Thoracic aorta (tissue), 2 donors: Measurements from ENCODE around the gene ARAP2. TPM values are rescaled to one million over a fixed set of nuclear protein-coding genes. Genes with fewer than 3 reads are reported as not detected.

Experiments used
- ATAC-seq: fragments of 150-250 bp; one replicate; pipeline ENCODE4 v1.8.0; 2017; ENCODE audit warnings: low read depth; ENCODE audit not compliant: insufficient number of reproducible peaks, low FRiP score
- DNase-seq: peaks from one replicate; pipeline ENCODE4 v3.0.0-alpha.2; 2020; ENCODE audit warnings: low spot score
- H3K27ac ChIP-seq, 2 donors: fragments of 200-600 bp; sonication (generic); 1 replicate in 1 of 2; 2 replicates in 1 of 2; pipeline ENCODE4 v1.5.1; 2016; ENCODE audit warnings: mild to moderate bottlenecking in 2 of 2, moderate library complexity in 2 of 2
- H3K27me3 ChIP-seq: fragments of 200-600 bp; sonication (generic); replicated peaks from 2 replicates; pipeline ENCODE4 v1.6.0; 2016; ENCODE audit warnings: mild to moderate bottlenecking; ENCODE audit not compliant: insufficient read depth
- H3K36me3 ChIP-seq: fragments of 200-600 bp; sonication (generic); one replicate; pipeline ENCODE4 v1.5.1; 2016
- H3K4me1 ChIP-seq, 2 donors: fragments of 200-600 bp; sonication (generic); 1 replicate in 1 of 2; 2 replicates in 1 of 2; pipeline versions ENCODE4 v1.5.1 to v1.6.0; 2016; ENCODE audit warnings: low read depth in 2 of 2, mild to moderate bottlenecking in 1 of 2; ENCODE audit not compliant: control insufficient read depth in 1 of 2
- H3K4me3 ChIP-seq: fragments of 200-600 bp; sonication (generic); 2 replicates; pipeline ENCODE4 v1.5.1; 2016; ENCODE audit warnings: mild to moderate bottlenecking
- H3K9me3 ChIP-seq: fragments of 200-600 bp; sonication (generic); 2 replicates; pipeline ENCODE4 v1.5.1; 2016
- total RNA-seq, 2 donors: library from RNA; depleted of rRNA; stranded (reverse); fragments of >200 nt; gene quantifications; one replicate each; pipeline versions ENCODE4 v1.1.0 to v1.2.3, GENCODE V29; 2016
- TF ChIP-seq, protein P1 (sequence below): fragments of 200-600 bp; sonication (generic); IDR thresholded peaks from one replicate; pipeline ENCODE4 v1.5.1; 2019; ENCODE audit warnings: antibody characterized with exemption

ARAP2 gene
- total RNA-seq, 2 donors from 2014 or later = 8.3 to 25.3 TPM

- ATAC-seq (no peak), DNase-seq (no peak)
- no peaks in the 10 kb centered on the region for H3K4me1 ChIP-seq
- TF ChIP-seq, protein P1, sequence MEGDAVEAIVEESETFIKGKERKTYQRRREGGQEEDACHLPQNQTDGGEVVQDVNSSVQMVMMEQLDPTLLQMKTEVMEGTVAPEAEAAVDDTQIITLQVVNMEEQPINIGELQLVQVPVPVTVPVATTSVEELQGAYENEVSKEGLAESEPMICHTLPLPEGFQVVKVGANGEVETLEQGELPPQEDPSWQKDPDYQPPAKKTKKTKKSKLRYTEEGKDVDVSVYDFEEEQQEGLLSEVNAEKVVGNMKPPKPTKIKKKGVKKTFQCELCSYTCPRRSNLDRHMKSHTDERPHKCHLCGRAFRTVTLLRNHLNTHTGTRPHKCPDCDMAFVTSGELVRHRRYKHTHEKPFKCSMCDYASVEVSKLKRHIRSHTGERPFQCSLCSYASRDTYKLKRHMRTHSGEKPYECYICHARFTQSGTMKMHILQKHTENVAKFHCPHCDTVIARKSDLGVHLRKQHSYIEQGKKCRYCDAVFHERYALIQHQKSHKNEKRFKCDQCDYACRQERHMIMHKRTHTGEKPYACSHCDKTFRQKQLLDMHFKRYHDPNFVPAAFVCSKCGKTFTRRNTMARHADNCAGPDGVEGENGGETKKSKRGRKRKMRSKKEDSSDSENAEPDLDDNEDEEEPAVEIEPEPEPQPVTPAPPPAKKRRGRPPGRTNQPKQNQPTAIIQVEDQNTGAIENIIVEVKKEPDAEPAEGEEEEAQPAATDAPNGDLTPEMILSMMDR = no peak
- no peaks in the 10 kb centered on the region for H3K36me3 ChIP-seq
- H3K27ac ChIP-seq = no peak overlapping the region
- H3K9me3 ChIP-seq = no peaks in the 10 kb centered on the region
- H3K4me3 ChIP-seq = no peak overlapping the region
- no peaks in the 10 kb centered on the region for H3K27me3 ChIP-seq
Observed at GRCh38 chr4:36027203-36027602, 217.1 kb downstream of the ARAP2 start.

- Histone ChIP-seq H3K4me1 (no peaks in the 10 kb centered on the region), H3K27me3 (no peaks in the 10 kb centered on the region), H3K9me3 (no peaks in the 10 kb centered on the region), H3K36me3 (no peaks in the 10 kb centered on the region), H3K4me3 (no peak overlapping the region), H3K27ac (no peak overlapping the region)
- DNase-seq (no peak), ATAC-seq (no peak)
- TF ChIP-seq, protein P1 = no peak
Observed at GRCh38 chr4:36026348-36026880, 217.9 kb downstream of the ARAP2 start.

DNA sequence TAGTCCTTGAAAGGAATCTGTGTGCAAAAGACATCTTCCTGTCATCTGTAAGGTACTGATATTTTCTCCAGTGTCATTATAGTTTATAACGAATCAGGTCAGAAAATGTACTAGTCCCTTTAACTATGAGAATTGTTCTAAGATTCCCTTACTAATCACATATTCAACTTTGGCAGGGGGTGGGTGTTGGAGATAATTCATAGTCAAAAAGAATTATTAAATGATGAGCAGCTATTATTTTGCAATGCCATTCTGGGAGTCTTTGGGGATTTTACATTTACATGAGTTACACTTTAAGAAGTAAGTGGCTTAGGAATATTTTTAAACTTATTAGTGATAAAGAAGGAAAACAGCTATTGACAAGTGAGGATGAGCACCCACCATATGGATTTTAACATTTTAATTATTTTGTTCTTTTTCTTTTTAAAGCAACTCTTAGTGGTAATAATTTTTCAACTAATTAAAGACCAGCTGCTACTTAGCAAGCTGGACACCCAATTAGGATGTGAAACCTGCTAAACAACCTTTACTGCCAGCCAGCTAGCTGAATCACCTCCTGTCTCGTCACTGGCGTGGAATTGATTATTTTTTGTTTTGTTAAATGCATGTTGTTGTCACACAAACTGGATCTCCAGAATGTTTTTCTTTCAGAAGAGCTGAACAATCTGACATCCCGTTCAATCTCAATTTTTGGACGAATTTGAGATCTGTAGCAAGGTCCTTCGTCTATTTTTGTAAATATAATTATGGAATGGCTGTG is 219.2 kb downstream of the ARAP2 start:
- Histone ChIP-seq H3K4me1 (no peaks in the 10 kb centered on the region), H3K9me3 (no peaks in the 10 kb centered on the region), H3K27me3 (no peaks in the 10 kb centered on the region), H3K4me3 (no peak overlapping the region), H3K27ac (no peak overlapping the region), H3K36me3 (no peaks in the 10 kb centered on the region)
- DNase-seq (no peak), ATAC-seq (no peak)
- TF ChIP-seq, protein P1 = no peak

- Histone ChIP-seq H3K27me3 (no peaks in the 10 kb centered on the region), H3K4me3 (no peak overlapping the region), H3K36me3 (no peaks in the 10 kb centered on the region), H3K9me3 (no peaks in the 10 kb centered on the region), H3K4me1 (no peaks in the 10 kb centered on the region), H3K27ac (no peak overlapping the region)
- ATAC-seq (no peak), DNase-seq (no peak)
- TF ChIP-seq, protein P1 = no peak
Observed at GRCh38 chr4:36020351-36020750, 224.0 kb downstream of the ARAP2 start.

Other genes with a start within 250 kb of the ARAP2 start
- gene DTHD1, start 37.1 kb upstream of the ARAP2 start, total RNA-seq = 1 to 10 TPM in 1 of 2 donors, under 1 TPM in 1; 0.54 to 1.1 TPM